Mesendoderm (in vitro differentiated cells): ENCODE measurements around the gene APOOL.

Experiments
- DNase-seq: peaks from one replicate; pipeline ENCODE4 v3.0.0; 2013
- H2AK5ac ChIP-seq: 2 replicates; pipeline ENCODE4 v1.6.1; 2013; ENCODE audit warnings: low read length, inconsistent platforms
- H2BK120ac ChIP-seq: 2 replicates; pipeline ENCODE4 v1.6.1; 2013; ENCODE audit warnings: low read depth, mild to moderate bottlenecking, low read length, moderate library complexity, mixed read lengths
- H2BK15ac ChIP-seq: replicated peaks from 2 replicates; pipeline ENCODE4 v1.6.1; 2013; ENCODE audit warnings: low read depth, mild to moderate bottlenecking, moderate library complexity
- H2BK5ac ChIP-seq: 2 replicates; pipeline ENCODE4 v1.6.1; 2013; ENCODE audit warnings: low read length, inconsistent platforms
- H3K18ac ChIP-seq: 2 replicates; pipeline ENCODE4 v1.6.1; 2013; ENCODE audit warnings: mild to moderate bottlenecking, low read length, mixed read lengths
- H3K23ac ChIP-seq: one replicate; pipeline ENCODE4 v1.6.1; 2013; ENCODE audit warnings: low read length
- H3K27ac ChIP-seq: 2 replicates; pipeline ENCODE4 v1.5.1; 2013; ENCODE audit warnings: low read depth, mild to moderate bottlenecking, inconsistent platforms, low read length, moderate library complexity
- H3K27me3 ChIP-seq: 2 replicates; pipeline ENCODE4 v1.6.1; 2013; ENCODE audit warnings: low read length, control low read depth, mild to moderate bottlenecking, inconsistent platforms; ENCODE audit not compliant: insufficient read depth, poor library complexity
- H3K36me3 ChIP-seq: 2 replicates; pipeline ENCODE4 v1.6.1; 2013; ENCODE audit warnings: low read length, inconsistent platforms; ENCODE audit not compliant: control insufficient read depth, insufficient read depth
- H3K4ac ChIP-seq: one replicate; pipeline ENCODE4 v1.6.1; 2013; ENCODE audit warnings: low read depth, mild to moderate bottlenecking, low read length, moderate library complexity
- H3K4me1 ChIP-seq: 2 replicates; pipeline ENCODE4 v1.6.1; 2013; ENCODE audit warnings: low read depth, low read length, inconsistent platforms; ENCODE audit not compliant: control insufficient read depth
- H3K4me2 ChIP-seq: 2 replicates; pipeline ENCODE4 v1.6.1; 2013; ENCODE audit warnings: low read length
- H3K4me3 ChIP-seq: 2 replicates; pipeline ENCODE4 v1.5.1; 2013; ENCODE audit warnings: mild to moderate bottlenecking, low read length
- H3K56ac ChIP-seq: one replicate; pipeline ENCODE4 v1.6.1; 2013; ENCODE audit warnings: low read length
- H3K79me1 ChIP-seq: 2 replicates; pipeline ENCODE4 v1.6.1; 2013; ENCODE audit warnings: low read length, inconsistent platforms
- H3K79me2 ChIP-seq: 2 replicates; pipeline ENCODE4 v1.6.1; 2013; ENCODE audit warnings: mild to moderate bottlenecking, low read length; ENCODE audit not compliant: control insufficient read depth, insufficient read depth
- H3K9ac ChIP-seq: 2 replicates; pipeline ENCODE4 v1.6.1; 2013; ENCODE audit warnings: low read length, inconsistent platforms
- H4K5ac ChIP-seq: one replicate; pipeline ENCODE4 v1.6.1; 2013; ENCODE audit warnings: low read length
- H4K8ac ChIP-seq: one replicate; pipeline ENCODE4 v1.6.1; 2013; ENCODE audit warnings: low read depth, mild to moderate bottlenecking, control low read depth, low read length, moderate library complexity
- WGBS: extraction: QIAGEN DNeasy Blood & Tissue Kit; methylation state at CpG from one replicate; pipeline ENCODE4 v1.1.7; 2013; ENCODE audit warnings: low lambda C conversion rate, missing lambda C conversion rate; ENCODE audit not compliant: insufficient coverage; ENCODE audit errors: extremely low coverage; 5-methylcytosine and 5-hydroxymethylcytosine counted together

APOOL gene

DNA sequence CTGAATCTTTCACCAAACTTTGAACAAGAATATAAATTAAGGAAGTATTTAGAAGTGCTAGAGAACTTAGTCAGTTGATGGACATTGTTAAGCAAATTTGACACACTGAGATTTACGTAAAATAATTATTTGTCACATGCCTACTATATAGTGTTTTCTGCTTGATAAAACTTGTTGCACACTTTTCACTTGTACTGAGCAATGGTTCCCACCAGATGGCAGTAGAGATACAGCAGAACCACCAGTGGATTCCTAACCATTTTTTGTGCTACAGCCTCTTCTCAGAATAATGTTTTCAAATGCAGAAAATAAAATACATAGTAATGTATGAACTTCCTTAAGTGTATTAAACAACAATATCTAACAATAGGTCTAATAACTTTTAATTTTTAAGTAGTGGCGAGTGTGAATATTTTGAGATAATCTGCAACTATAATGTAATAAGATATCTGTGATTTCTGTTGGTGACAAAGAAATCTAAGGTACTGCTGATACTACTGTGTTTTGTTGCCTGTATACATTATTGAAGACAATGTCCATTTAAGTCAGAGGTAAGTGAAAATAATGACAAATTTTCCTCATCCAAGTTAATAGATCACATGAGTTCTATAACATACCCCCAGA, 81.2 kb downstream of the APOOL start:
- no peak overlapping the region for H2BK120ac ChIP-seq
- H3K4me2 ChIP-seq: no peak overlapping the region
- no peak overlapping the region for H3K4me3 ChIP-seq
- no peak overlapping the region for H3K56ac ChIP-seq
- H3K4me1 ChIP-seq: no peaks in the 10 kb centered on the region
- no peak overlapping the region for H4K8ac ChIP-seq
- H3K23ac ChIP-seq: no peak overlapping the region
- no peaks in the 10 kb centered on the region for H3K79me1 ChIP-seq
- no peak overlapping the region for H3K4ac ChIP-seq
- peak; percentile 13 for DNase-seq
- no peak overlapping the region for H3K9ac ChIP-seq
- no peak overlapping the region for H4K5ac ChIP-seq
- no peaks in the 10 kb centered on the region for H3K79me2 ChIP-seq
- H2AK5ac ChIP-seq: no peak overlapping the region
- no peak overlapping the region for H2BK15ac ChIP-seq
- no peaks in the 10 kb centered on the region for H3K27me3 ChIP-seq
- WGBS: 100% methylated on average over 1 of the region's 2 CpGs
- no peak overlapping the region for H3K18ac ChIP-seq
- no peaks in the 10 kb centered on the region for H3K36me3 ChIP-seq
- no peak overlapping the region for H3K27ac ChIP-seq
- no peak overlapping the region for H2BK5ac ChIP-seq

- Histone ChIP-seq H3K18ac (no peak overlapping the region), H2AK5ac (no peak overlapping the region), H3K56ac (no peak overlapping the region), H3K4me1 (no peaks in the 10 kb centered on the region), H3K27me3 (no peaks in the 10 kb centered on the region), H4K5ac (no peak overlapping the region), H3K23ac (no peak overlapping the region), H3K4me3 (no peak overlapping the region), H4K8ac (no peak overlapping the region), H3K4me2 (no peak overlapping the region), H3K36me3 (no peaks in the 10 kb centered on the region), H3K9ac (no peak overlapping the region), H3K4ac (no peak overlapping the region), H3K79me2 (no peaks in the 10 kb centered on the region), H2BK15ac (no peak overlapping the region), H3K79me1 (no peaks in the 10 kb centered on the region), H2BK5ac (no peak overlapping the region), H2BK120ac (no peak overlapping the region), H3K27ac (no peak overlapping the region)
- no CpG with 5 or more reads among the region's 5 CpGs for WGBS
- DNase-seq: no peak
Measured at GRCh38 chrX:85089321-85089840, 85.7 kb downstream of the APOOL start.

GRCh38 chrX:85107407-85107806, 103.7 kb downstream of the APOOL start:
- Histone ChIP-seq H2BK5ac (no peak overlapping the region), H3K18ac (no peak overlapping the region), H2BK15ac (no peak overlapping the region), H3K27me3 (no peaks in the 10 kb centered on the region), H3K79me1 (no peaks in the 10 kb centered on the region), H3K4ac (no peak overlapping the region), H2BK120ac (no peak overlapping the region), H3K56ac (no peak overlapping the region), H3K4me1 (no peaks in the 10 kb centered on the region), H4K8ac (no peak overlapping the region), H3K27ac (no peak overlapping the region), H3K79me2 (no peaks in the 10 kb centered on the region), H3K36me3 (no peaks in the 10 kb centered on the region), H4K5ac (no peak overlapping the region), H3K23ac (no peak overlapping the region), H3K9ac (no peak overlapping the region), H3K4me2 (no peak overlapping the region), H3K4me3 (no peak overlapping the region), H2AK5ac (no peak overlapping the region)
- no peak for DNase-seq
- WGBS: no CpG with 5 or more reads among the region's 4 CpGs

DNA sequence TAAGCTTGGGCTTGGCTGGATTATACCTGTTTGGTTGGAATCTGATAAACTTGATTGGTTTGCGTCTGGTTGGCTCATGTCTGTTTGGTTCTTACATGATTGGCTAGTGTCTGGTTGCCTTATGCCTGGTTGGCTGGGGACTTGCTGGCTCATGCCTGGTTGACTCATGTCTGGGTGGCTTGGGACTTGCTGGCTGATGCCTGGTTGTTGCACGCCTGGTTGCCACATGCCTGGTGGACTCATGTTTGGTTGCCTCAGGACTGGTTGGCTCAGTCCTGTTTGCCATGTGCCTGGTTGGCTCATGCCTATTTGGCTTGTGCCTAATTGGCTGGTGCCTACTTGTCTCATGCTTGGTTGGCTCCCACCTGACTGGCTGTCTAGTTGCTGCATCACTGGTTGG, 104.5 kb downstream of the APOOL start:
- no peak overlapping the region for H3K4me3 ChIP-seq
- no peak overlapping the region for H2BK5ac ChIP-seq
- no peak overlapping the region for H3K56ac ChIP-seq
- H3K4me1 ChIP-seq: no peaks in the 10 kb centered on the region
- H3K36me3 ChIP-seq: no peaks in the 10 kb centered on the region
- H3K18ac ChIP-seq: no peak overlapping the region
- no peak for DNase-seq
- no peak overlapping the region for H2BK120ac ChIP-seq
- no peak overlapping the region for H3K4ac ChIP-seq
- H3K27me3 ChIP-seq: no peaks in the 10 kb centered on the region
- no peak overlapping the region for H3K27ac ChIP-seq
- H3K79me2 ChIP-seq: no peaks in the 10 kb centered on the region
- H2AK5ac ChIP-seq: no peak overlapping the region
- no peaks in the 10 kb centered on the region for H3K79me1 ChIP-seq
- no peak overlapping the region for H3K4me2 ChIP-seq
- no peak overlapping the region for H4K8ac ChIP-seq
- no CpG with 5 or more reads among the region's 2 CpGs for WGBS
- H3K23ac ChIP-seq: no peak overlapping the region
- no peak overlapping the region for H4K5ac ChIP-seq
- no peak overlapping the region for H2BK15ac ChIP-seq
- H3K9ac ChIP-seq: no peak overlapping the region

DNA sequence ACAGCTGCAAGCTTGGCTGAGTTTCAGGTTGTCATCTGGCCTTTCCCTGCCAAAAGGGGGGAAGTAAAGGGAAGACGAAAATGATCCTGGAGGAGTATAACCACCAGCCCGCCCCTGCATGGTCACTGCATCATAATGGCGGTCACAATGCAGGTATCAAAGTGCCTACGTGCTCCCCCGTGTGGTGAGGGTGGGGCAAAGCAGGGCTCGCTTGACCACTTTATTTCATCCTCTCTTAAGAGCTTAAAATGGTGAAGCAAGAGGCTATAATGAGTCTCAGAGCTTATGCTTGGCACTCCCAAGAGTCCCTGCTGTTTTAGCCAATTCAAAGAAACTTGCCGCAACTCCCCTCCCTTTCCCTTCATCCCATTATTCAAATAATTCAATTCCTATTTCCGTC, 105.6 kb downstream of the APOOL start:
- no peak overlapping the region for H3K9ac ChIP-seq
- no peaks in the 10 kb centered on the region for H3K36me3 ChIP-seq
- no peak overlapping the region for H2AK5ac ChIP-seq
- no peak overlapping the region for H2BK15ac ChIP-seq
- H2BK5ac ChIP-seq: no peak overlapping the region
- H2BK120ac ChIP-seq: no peak overlapping the region
- no peak overlapping the region for H3K4me2 ChIP-seq
- no peak overlapping the region for H3K4ac ChIP-seq
- H3K23ac ChIP-seq: no peak overlapping the region
- no peaks in the 10 kb centered on the region for H3K79me1 ChIP-seq
- no peak overlapping the region for H3K4me3 ChIP-seq
- no peak overlapping the region for H3K56ac ChIP-seq
- no peak overlapping the region for H4K8ac ChIP-seq
- H4K5ac ChIP-seq: no peak overlapping the region
- no peaks in the 10 kb centered on the region for H3K4me1 ChIP-seq
- 100% methylated on average over 1 of the region's 8 CpGs for WGBS
- no peaks in the 10 kb centered on the region for H3K27me3 ChIP-seq
- peak; percentile 45 for DNase-seq
- no peaks in the 10 kb centered on the region for H3K79me2 ChIP-seq
- H3K18ac ChIP-seq: no peak overlapping the region
- no peak overlapping the region for H3K27ac ChIP-seq

DNA sequence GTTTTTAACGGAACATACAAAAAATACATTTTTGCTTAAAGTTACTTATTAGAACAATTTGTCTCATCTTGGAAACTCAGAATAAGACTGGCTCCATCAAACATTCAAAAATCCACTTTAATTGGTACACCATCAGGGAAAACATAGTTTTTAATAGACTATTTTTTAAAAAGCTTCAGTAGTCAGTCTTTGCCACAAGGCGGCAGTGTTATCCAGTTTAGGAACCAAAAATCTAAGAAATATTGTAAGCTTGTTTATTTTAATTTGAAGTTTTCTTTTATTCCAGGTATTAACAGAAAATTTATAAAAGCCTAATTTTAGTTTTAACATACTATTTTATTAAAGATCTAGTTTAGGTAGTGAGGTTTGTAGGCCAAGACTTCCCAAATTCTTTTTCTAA, 107.7 kb downstream of the APOOL start:
- Histone ChIP-seq H4K8ac (no peak overlapping the region), H3K23ac (no peak overlapping the region), H3K79me1 (no peaks in the 10 kb centered on the region), H3K4me2 (no peak overlapping the region), H3K18ac (no peak overlapping the region), H2BK15ac (no peak overlapping the region), H3K27me3 (no peaks in the 10 kb centered on the region), H3K36me3 (no peaks in the 10 kb centered on the region), H2AK5ac (no peak overlapping the region), H2BK5ac (no peak overlapping the region), H3K27ac (no peak overlapping the region), H2BK120ac (no peak overlapping the region), H3K4me1 (no peaks in the 10 kb centered on the region), H3K9ac (no peak overlapping the region), H3K79me2 (no peaks in the 10 kb centered on the region), H3K4ac (no peak overlapping the region), H4K5ac (no peak overlapping the region), H3K56ac (no peak overlapping the region), H3K4me3 (no peak overlapping the region)
- no peak for DNase-seq
- no CpG with 5 or more reads among the region's 2 CpGs for WGBS
